PC-3 (cell line): Measurements from ENCODE around the gene SOAT1. TPM values are rescaled to one million over a fixed set of nuclear protein-coding genes. Genes with fewer than 3 reads are reported as not detected.
"Not testable (repeated sequence)": the region's sequence is repeated elsewhere in the genome, so short reads cannot be mapped to it uniquely, and the experiment has no call there.

ENCODE experiments used
- ATAC-seq: fragments of 200-7000 bp; cut with Tn5 transposase; 2 replicates; pipeline ENCODE4 v1.9.1; 2020; ENCODE audit warnings: mild to moderate bottlenecking, moderate library complexity
- BruUV-seq: library from RNA; stranded (reverse); fragments of 400-500 nt; replicated peaks from 2 replicates; lab custom pipeline; 2021; lab: Mats Ljungman, UMichigan
- CTCF ChIA-PET: fragments of 300-600 bp; sonication (Branson Sonifier 250); formaldehyde crosslinking; loops from one replicate; lab custom pipeline; 2022; ENCODE audit warnings: antibody characterized with exemption; lab: Charles Lee
- POLR2A ChIA-PET: fragments of 300-600 bp; sonication (Branson Sonifier 250); formaldehyde crosslinking; loops from one replicate; lab custom pipeline; 2022; ENCODE audit warnings: antibody characterized with exemption; ENCODE audit not compliant: unreplicated experiment; lab: Charles Lee
- DNase-seq: peaks from one replicate; pipeline ENCODE4 v3.0.0-alpha.2; 2015
- H2AFZ ChIP-seq: fragments of 300-600 bp; sonication (generic); 2 replicates; pipeline ENCODE4 v1.6.0; 2016; ENCODE audit warnings: antibody characterized with exemption, low read length
- H3F3A ChIP-seq: fragments of 300-600 bp; sonication (generic); one replicate; pipeline ENCODE4 v1.6.0; 2017; ENCODE audit warnings: antibody characterized with exemption, low read length, control low read depth, mild to moderate bottlenecking; ENCODE audit not compliant: unreplicated experiment
- H3K27ac ChIP-seq: fragments of 300-600 bp; sonication (generic); 2 replicates; pipeline ENCODE4 v1.5.1; 2016; ENCODE audit warnings: mild to moderate bottlenecking, low read length
- H3K27me3 ChIP-seq: fragments of 300-600 bp; sonication (generic); 2 replicates; pipeline ENCODE4 v1.6.1; 2016; ENCODE audit warnings: low read length, mixed read lengths
- H3K36me3 ChIP-seq: fragments of 300-600 bp; sonication (generic); 2 replicates; pipeline ENCODE4 v1.6.1; 2016; ENCODE audit warnings: low read depth, mixed run types, low read length, mixed read lengths
- H3K4me1 ChIP-seq: fragments of 300-600 bp; sonication (generic); 2 replicates; pipeline ENCODE4 v1.5.1; 2016; ENCODE audit warnings: low read length; ENCODE audit not compliant: insufficient read depth
- H3K4me2 ChIP-seq: fragments of 300-600 bp; sonication (generic); 2 replicates; pipeline ENCODE4 v1.6.0; 2016; ENCODE audit warnings: low read length
- H3K4me3 ChIP-seq: fragments of 300-600 bp; sonication (generic); 2 replicates; pipeline ENCODE4 v1.5.1; 2016; ENCODE audit warnings: mild to moderate bottlenecking, low read length, mixed read lengths
- H3K79me2 ChIP-seq: fragments of 300-600 bp; sonication (generic); 2 replicates; pipeline ENCODE4 v1.6.1; 2017; ENCODE audit warnings: low read length, mixed read lengths
- H3K9ac ChIP-seq: fragments of 300-600 bp; sonication (generic); 2 replicates; pipeline ENCODE4 v1.6.0; 2016; ENCODE audit warnings: mild to moderate bottlenecking, low read length
- H3K9me2 ChIP-seq: fragments of 300-600 bp; sonication (generic); replicated peaks from 2 replicates; pipeline ENCODE4 v1.6.1; 2016; ENCODE audit warnings: mixed run types, low read length, mixed read lengths
- H3K9me3 ChIP-seq: fragments of 300-600 bp; sonication (generic); 2 replicates; pipeline ENCODE4 v1.6.1; 2016; ENCODE audit warnings: low read length, mixed read lengths
- H4K20me1 ChIP-seq: fragments of 300-600 bp; sonication (generic); 2 replicates; pipeline ENCODE4 v1.6.1; 2016; ENCODE audit warnings: low read length, mixed read lengths
- EZH2 ChIP-seq: fragments of 300-600 bp; sonication (generic); IDR thresholded peaks from one replicate; pipeline ENCODE4 v1.6.1; 2017; ENCODE audit warnings: antibody characterized with exemption, mild to moderate bottlenecking, low read length; ENCODE audit not compliant: unreplicated experiment
- EZH2phosphoT487 ChIP-seq: fragments of 300-600 bp; sonication (generic); IDR thresholded peaks from 2 replicates; pipeline ENCODE4 v1.6.1; 2018; ENCODE audit warnings: mild to moderate bottlenecking, antibody characterized with exemption, low read length, borderline replicate concordance
- intact Hi-C: fragments of 100-400 bp; cut with micrococcal nuclease; formaldehyde crosslinking; loops from 2 replicates; pipeline ENCODE4 v1.9.0; 2023
- total RNA-seq: library from RNA; depleted of rRNA; stranded (reverse); fragments of >200 nt; gene quantifications from 2 replicates; pipeline ENCODE4 v1.2.3, GENCODE V29; 2014
- TF ChIP-seq, protein P1 (sequence below): fragments of 300-600 bp; sonication (generic); conservative IDR thresholded peaks from 2 replicates; pipeline ENCODE4 v1.5.1; 2017; ENCODE audit warnings: antibody characterized with exemption, low read depth, mild to moderate bottlenecking, low read length

SOAT1 gene
- total RNA-seq, 1 experiment from 2014 or later, result 10.5 TPM

DNA sequence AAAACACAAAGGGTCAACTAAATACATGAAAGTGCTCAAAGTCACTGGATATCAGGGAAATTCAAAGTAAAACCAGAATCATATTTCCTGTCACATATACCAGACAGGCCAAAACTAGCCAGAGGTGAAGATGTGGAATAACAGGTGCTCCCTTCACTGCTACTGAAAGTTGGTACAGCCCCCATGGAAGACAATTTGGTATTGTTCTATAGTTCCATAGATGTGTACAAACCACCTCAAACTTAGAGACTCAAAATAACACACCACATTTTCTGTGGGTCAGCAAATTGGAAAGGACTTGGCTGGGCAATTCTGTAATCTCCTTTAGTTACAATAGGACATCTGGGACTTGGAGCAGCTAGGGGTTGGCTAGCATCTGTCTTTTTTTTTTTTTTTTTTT, 24.5 kb upstream of the SOAT1 start:
- no peak overlapping the region for H3K4me2 ChIP-seq
- no peak for TF ChIP-seq EZH2phosphoT487
- no peak for TF ChIP-seq EZH2
- TF ChIP-seq, protein P1, sequence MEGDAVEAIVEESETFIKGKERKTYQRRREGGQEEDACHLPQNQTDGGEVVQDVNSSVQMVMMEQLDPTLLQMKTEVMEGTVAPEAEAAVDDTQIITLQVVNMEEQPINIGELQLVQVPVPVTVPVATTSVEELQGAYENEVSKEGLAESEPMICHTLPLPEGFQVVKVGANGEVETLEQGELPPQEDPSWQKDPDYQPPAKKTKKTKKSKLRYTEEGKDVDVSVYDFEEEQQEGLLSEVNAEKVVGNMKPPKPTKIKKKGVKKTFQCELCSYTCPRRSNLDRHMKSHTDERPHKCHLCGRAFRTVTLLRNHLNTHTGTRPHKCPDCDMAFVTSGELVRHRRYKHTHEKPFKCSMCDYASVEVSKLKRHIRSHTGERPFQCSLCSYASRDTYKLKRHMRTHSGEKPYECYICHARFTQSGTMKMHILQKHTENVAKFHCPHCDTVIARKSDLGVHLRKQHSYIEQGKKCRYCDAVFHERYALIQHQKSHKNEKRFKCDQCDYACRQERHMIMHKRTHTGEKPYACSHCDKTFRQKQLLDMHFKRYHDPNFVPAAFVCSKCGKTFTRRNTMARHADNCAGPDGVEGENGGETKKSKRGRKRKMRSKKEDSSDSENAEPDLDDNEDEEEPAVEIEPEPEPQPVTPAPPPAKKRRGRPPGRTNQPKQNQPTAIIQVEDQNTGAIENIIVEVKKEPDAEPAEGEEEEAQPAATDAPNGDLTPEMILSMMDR, result no peak
- no peak for ATAC-seq
- H3K79me2 ChIP-seq, result no peaks in the 10 kb centered on the region
- no peaks in the 10 kb centered on the region for H3F3A ChIP-seq
- no peak overlapping the region for H3K4me3 ChIP-seq
- H3K36me3 ChIP-seq, result no peaks in the 10 kb centered on the region
- no peak for DNase-seq
- H2AFZ ChIP-seq, result no peak overlapping the region
- H3K27me3 ChIP-seq, result no peaks in the 10 kb centered on the region
- POLR2A ChIA-PET, result no interaction called here
- intact Hi-C loops, result no loop called here
- BruUV-seq, result no TSS peak
- H3K9me2 ChIP-seq, result no peaks in the 10 kb centered on the region
- H3K9me3 ChIP-seq, result no peaks in the 10 kb centered on the region
- H4K20me1 ChIP-seq, result no peaks in the 10 kb centered on the region
- CTCF ChIA-PET, result no interaction called here
- no peak overlapping the region for H3K9ac ChIP-seq
- H3K27ac ChIP-seq, result no peak overlapping the region
- no peaks in the 10 kb centered on the region for H3K4me1 ChIP-seq

GRCh38 chr1:179274424-179274823, 19.2 kb upstream of the SOAT1 start:
- POLR2A ChIA-PET, DNase-seq, CTCF ChIA-PET: not testable (repeated sequence)

GRCh38 chr1:179278920-179279319, 14.7 kb upstream of the SOAT1 start:
- BruUV-seq, result no TSS peak
- no peak overlapping the region for H3K4me3 ChIP-seq
- no peaks in the 10 kb centered on the region for H3K36me3 ChIP-seq
- ChIA-PET CTCF (no interaction called here), POLR2A (no interaction called here)
- H3F3A ChIP-seq, result no peaks in the 10 kb centered on the region
- no peak for ATAC-seq
- no peaks in the 10 kb centered on the region for H3K4me1 ChIP-seq
- H3K27me3 ChIP-seq, result no peaks in the 10 kb centered on the region
- intact Hi-C loops, result no loop called here
- H3K4me2 ChIP-seq, result no peak overlapping the region
- no peak for DNase-seq
- no peak overlapping the region for H2AFZ ChIP-seq
- no peaks in the 10 kb centered on the region for H3K9me3 ChIP-seq
- no peak overlapping the region for H3K9ac ChIP-seq
- no peak overlapping the region for H3K27ac ChIP-seq
- no peaks in the 10 kb centered on the region for H3K9me2 ChIP-seq
- H3K79me2 ChIP-seq, result no peaks in the 10 kb centered on the region
- TF ChIP-seq EZH2phosphoT487 (no peak), EZH2 (no peak)
- TF ChIP-seq, protein P1, result no peak
- no peaks in the 10 kb centered on the region for H4K20me1 ChIP-seq

More at GRCh38 chr1:179274424-179274823, 19.2 kb upstream of the SOAT1 start:
- H3K4me1 ChIP-seq, H2AFZ ChIP-seq, BruUV-seq, H3K4me3 ChIP-seq, H3F3A ChIP-seq, H4K20me1 ChIP-seq, H3K9me2 ChIP-seq, intact Hi-C loops, H3K4me2 ChIP-seq, H3K9me3 ChIP-seq, H3K9ac ChIP-seq, H3K27me3 ChIP-seq, H3K79me2 ChIP-seq, H3K27ac ChIP-seq, H3K36me3 ChIP-seq, ATAC-seq: not testable (repeated sequence)
